ENCODE measurements around the gene MIB1.

The MIB1 gene

DNA sequence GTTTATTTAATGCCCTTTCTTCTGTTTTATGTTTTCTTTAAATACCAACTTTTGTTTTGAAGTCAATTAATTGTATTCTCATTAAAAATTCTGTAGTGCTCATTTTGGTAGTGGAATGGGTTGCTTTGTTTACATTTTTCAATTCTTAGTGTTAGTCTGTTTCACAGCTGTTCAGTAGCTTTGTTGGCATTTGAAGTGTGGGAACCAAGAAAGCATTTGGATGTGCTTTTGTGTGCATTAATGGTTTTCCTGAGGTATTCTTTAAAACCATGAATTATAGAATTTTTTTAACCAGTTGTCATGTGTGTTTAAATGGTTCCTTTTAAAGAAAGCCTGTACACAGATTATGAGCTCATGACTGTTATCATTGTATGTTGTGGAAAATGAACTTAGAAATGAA, 19.7 kb downstream of the MIB1 start:
- Histone ChIP-seq H3K27me3 (replicated peaks) (no peaks in the 10 kb centered on the region), H3K27ac (no peak overlapping the region), H3K36me3 (replicated peaks) (no peaks in the 10 kb centered on the region), H3K4me3 (ENCODE audit: low read depth, low read length) (no peak overlapping the region)
- DNase-seq, result no peak
- in situ Hi-C loops (cut with HindIII; ENCODE audit: low pct_ligation_motif_present, low sequenced_read_pairs), result no loop called here
- TF ChIP-seq, protein P1, sequence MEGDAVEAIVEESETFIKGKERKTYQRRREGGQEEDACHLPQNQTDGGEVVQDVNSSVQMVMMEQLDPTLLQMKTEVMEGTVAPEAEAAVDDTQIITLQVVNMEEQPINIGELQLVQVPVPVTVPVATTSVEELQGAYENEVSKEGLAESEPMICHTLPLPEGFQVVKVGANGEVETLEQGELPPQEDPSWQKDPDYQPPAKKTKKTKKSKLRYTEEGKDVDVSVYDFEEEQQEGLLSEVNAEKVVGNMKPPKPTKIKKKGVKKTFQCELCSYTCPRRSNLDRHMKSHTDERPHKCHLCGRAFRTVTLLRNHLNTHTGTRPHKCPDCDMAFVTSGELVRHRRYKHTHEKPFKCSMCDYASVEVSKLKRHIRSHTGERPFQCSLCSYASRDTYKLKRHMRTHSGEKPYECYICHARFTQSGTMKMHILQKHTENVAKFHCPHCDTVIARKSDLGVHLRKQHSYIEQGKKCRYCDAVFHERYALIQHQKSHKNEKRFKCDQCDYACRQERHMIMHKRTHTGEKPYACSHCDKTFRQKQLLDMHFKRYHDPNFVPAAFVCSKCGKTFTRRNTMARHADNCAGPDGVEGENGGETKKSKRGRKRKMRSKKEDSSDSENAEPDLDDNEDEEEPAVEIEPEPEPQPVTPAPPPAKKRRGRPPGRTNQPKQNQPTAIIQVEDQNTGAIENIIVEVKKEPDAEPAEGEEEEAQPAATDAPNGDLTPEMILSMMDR (IDR thresholded peaks at IDR 0.05; ENCODE audit: low read depth, low read length, missing control alignments), result no peak

DNA sequence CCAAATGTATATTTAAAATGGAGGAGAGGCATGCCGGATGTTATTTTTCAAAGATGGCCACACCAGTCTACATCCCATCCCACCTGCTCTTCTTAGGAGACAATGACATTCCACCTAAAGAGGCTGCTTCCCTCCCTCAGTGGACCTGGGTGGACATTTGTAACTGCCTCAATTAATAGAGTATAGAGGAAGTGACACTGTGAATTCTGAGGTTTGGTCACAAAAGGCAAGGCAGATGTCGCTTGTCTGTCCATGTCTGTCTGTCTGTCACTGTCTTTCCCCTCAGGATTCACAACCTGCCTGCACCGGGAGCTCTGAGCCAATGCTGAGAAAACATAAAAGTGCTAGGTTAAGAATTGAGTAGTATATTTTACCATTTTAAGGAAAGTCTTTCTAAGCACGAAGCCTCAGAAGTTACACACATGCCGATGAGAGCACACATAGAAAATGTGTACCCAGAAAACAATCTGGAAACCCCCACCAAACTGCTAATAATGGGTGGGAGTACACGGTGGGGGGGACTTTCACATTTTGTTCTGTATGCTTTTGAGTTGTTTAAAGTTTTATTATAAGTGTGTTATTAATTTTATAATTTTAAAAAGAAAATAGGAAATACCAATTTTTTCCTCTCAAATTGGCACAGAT, 21.0 kb downstream of the MIB1 start:
- in situ Hi-C loops (cut with HindIII; ENCODE audit: low pct_ligation_motif_present, low sequenced_read_pairs), result no loop called here
- Histone ChIP-seq H3K27ac (no peak overlapping the region), H3K4me3 (ENCODE audit: low read depth, low read length) (no peak overlapping the region), H3K36me3 (replicated peaks) (peaks cover 7% of the 10 kb centered on the region), H3K27me3 (replicated peaks) (no peaks in the 10 kb centered on the region)
- no peak for DNase-seq
- TF ChIP-seq, protein P1 (IDR thresholded peaks at IDR 0.05; ENCODE audit: low read depth, low read length, missing control alignments), result no peak

DNA sequence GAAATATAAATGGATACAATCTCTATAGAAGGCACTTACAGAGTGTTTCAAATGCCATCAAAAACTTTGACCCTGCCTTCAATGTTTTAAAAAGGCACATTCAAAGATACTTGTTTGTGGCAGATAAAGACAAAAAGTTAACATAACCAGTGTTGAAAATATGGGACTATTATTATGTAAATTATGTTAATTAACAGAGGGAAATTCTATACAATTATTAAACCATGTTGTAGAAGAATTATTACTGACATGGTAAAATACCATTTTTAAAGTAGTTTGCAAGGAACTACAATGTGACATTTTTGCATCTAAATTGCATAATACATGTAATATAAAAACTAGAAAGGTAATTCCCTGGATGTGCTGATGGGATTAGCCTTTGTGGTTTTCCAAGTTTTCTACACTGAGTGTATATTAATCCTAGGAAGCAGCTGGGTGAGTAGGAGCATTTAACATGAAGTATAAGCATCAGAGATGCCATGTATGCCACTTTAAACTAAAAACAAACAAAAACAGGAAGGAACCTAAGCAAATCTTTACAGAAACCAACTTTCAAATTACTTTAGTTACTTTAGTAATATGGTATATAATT, 21.7 kb downstream of the MIB1 start:
- Histone ChIP-seq H3K4me3 (ENCODE audit: low read depth, low read length) (no peak overlapping the region), H3K36me3 (replicated peaks) (peaks cover 7% of the 10 kb centered on the region), H3K27ac (no peak overlapping the region), H3K27me3 (replicated peaks) (no peaks in the 10 kb centered on the region)
- no peak for DNase-seq
- in situ Hi-C loops (cut with HindIII; ENCODE audit: low pct_ligation_motif_present, low sequenced_read_pairs), result no loop called here
- TF ChIP-seq, protein P1 (IDR thresholded peaks at IDR 0.05; ENCODE audit: low read depth, low read length, missing control alignments), result no peak

DNA sequence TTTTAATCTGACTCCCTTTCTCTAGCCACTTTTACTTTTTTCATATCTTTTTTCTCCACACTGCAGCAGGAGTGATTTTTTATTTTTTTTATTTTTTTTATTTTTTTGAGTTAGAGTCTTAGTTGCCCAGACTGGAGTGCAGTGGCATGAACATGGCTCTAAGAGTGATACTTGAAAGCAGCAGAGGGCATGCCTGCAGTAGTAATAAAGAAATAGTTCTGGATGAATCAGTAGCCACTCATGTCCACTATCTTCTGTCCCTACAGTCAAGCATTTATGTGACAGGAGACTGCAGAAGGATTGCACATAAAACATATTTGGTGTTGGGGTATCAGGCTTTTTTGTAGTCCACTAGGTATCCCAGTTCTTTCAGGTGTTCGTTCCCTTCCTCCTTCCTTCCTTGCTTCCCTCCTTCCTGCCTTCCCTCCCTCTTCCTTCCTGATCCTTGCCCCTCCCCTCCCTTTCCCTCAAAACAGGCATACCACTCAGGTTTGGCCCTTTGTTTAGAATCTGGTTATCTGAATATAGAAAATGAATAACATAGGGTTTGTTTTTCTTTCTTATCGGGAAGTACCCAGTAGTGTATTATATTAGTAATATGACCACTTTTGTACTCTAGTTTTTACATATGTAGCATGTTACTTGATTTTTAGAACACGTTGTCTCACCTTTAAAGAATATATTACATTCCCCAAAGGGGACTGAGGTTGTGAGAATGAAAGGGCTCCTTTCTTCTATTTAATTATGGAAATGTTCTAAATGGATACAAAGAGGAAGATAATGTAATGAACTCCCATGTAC, 23.5 kb downstream of the MIB1 start:
- Histone ChIP-seq H3K27ac (no peak overlapping the region), H3K36me3 (replicated peaks) (peaks cover 14% of the 10 kb centered on the region), H3K27me3 (replicated peaks) (no peaks in the 10 kb centered on the region), H3K4me3 (ENCODE audit: low read depth, low read length) (no peak overlapping the region)
- DNase-seq, result no peak
- in situ Hi-C loops (cut with HindIII; ENCODE audit: low pct_ligation_motif_present, low sequenced_read_pairs), result no loop called here
- TF ChIP-seq, protein P1 (IDR thresholded peaks at IDR 0.05; ENCODE audit: low read depth, low read length, missing control alignments), result no peak

DNA sequence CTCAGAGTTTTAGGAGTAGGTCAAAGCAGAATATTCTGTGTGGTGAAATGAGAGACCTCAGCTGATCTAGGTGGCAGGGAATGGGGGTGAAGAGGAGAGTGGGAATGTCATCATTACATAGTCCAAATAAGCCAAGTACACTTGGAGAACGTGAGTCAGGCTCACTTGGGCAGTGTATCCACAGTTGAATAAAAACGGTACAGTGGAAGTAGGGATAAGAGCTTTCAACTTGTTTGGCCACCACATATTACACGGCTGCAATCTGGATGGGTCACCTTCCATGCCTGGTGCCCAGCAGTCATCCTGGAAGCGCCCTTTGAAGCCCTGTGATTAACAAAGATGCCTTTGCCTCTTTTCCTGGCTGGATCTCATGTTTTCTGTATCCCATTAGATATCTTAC, 28.6 kb downstream of the MIB1 start:
- Histone ChIP-seq H3K27ac (no peak overlapping the region), H3K4me3 (ENCODE audit: low read depth, low read length) (no peak overlapping the region), H3K36me3 (replicated peaks) (peaks cover 20% of the 10 kb centered on the region), H3K27me3 (replicated peaks) (no peaks in the 10 kb centered on the region)
- DNase-seq, result no peak
- TF ChIP-seq, protein P1 (IDR thresholded peaks at IDR 0.05; ENCODE audit: low read depth, low read length, missing control alignments), result no peak
- in situ Hi-C loops (cut with HindIII; ENCODE audit: low pct_ligation_motif_present, low sequenced_read_pairs), result no loop called here
